ENCODE results near the gene PLEKHM3.
"Not testable (repeated sequence)": the region's sequence is repeated elsewhere in the genome, so short reads cannot be mapped to it uniquely, and the experiment has no call there.

PLEKHM3 gene

GRCh38 chr2:207967121-207967520, 58.2 kb downstream of the PLEKHM3 start:
- DNase-seq = no peak
- in situ Hi-C loops (cut with MboI; ENCODE audit: low pct_unique_long_range_greater_than_20kb, low sequenced_read_pairs) = no loop called here

DNA sequence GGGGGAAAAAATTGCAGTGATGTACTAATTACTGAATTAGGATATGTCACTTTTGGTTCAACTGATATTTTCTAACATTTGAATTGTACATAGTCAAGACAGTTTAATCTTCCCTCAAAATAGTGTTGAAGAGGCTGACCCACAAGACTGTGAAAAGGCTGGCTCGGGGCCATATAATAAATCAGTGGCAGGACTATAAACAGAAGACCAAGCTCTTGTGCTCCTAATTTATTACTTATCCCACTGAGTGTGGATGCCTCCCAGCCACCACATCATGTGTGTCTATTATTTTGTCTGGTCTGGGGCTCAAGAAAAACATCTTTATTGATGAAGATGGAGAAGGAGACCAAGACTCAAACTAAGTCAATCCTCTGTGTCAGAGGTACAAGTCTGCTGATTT, 64.4 kb downstream of the PLEKHM3 start:
- in situ Hi-C loops (cut with MboI; ENCODE audit: low pct_unique_long_range_greater_than_20kb, low sequenced_read_pairs) = no loop called here
- DNase-seq = no peak

DNA sequence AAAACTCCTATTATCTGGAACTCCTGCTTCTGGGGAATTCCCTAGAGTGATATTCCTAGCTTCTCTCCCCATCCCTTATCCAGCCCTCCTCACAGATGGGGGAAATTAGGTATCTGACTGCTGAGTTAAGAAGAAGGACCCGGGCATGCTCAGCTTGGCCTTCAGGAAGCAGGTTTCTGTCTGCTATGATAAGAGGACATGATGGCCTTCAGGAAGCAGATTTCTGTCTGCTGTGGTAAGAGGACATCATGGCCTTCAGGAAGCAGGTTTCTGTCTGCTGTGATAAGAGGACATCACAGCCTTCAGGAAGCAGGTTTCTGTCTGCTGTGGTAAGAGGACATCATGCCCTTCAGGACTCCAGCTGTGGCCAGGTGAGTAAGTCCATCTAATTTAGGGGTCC, 65.2 kb downstream of the PLEKHM3 start:
- peak; percentile 72 for DNase-seq

GRCh38 chr2:207956771-207957170, 68.6 kb downstream of the PLEKHM3 start:
- in situ Hi-C loops (cut with MboI; ENCODE audit: low pct_unique_long_range_greater_than_20kb, low sequenced_read_pairs) = no loop called here
- no peak for DNase-seq

More for the DNA sequence above, 65.2 kb downstream of the PLEKHM3 start:
- in situ Hi-C loops (cut with MboI; ENCODE audit: low pct_unique_long_range_greater_than_20kb, low sequenced_read_pairs) = no loop called here

GRCh38 chr2:207955456-207955855, 69.9 kb downstream of the PLEKHM3 start:
- no peak for DNase-seq
- in situ Hi-C loops (cut with MboI; ENCODE audit: low pct_unique_long_range_greater_than_20kb, low sequenced_read_pairs) = no loop called here

GRCh38 chr2:207953354-207953753, 72.0 kb downstream of the PLEKHM3 start:
- in situ Hi-C loops (cut with MboI; ENCODE audit: low pct_unique_long_range_greater_than_20kb, low sequenced_read_pairs) = no loop called here
- DNase-seq = no peak

- in situ Hi-C loops (cut with MboI; ENCODE audit: low pct_unique_long_range_greater_than_20kb, low sequenced_read_pairs) = no loop called here
- no peak for DNase-seq
Measured at GRCh38 chr2:207952564-207953345, 72.6 kb downstream of the PLEKHM3 start.

GRCh38 chr2:207951734-207952470, 73.4 kb downstream of the PLEKHM3 start:
- peak; percentile 27 for DNase-seq

DNA sequence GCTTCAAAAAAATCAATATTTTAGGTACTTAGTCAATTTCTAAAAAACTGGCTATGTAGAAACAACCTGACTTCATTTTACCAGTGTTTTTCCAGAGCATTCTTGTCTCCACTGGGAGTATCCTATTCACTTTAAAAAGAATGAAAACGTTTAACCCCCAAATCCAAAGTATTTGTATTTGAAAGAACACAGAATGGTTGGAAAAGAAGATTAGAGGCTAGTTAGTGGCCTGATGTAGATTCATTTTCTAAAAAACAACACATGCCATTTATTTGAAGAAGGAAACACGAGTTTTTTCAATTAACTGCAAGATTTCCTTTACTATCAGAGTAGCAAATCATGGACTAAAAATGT, 74.6 kb downstream of the PLEKHM3 start:
- no peak for DNase-seq

More at GRCh38 chr2:207951734-207952470, 73.4 kb downstream of the PLEKHM3 start:
- in situ Hi-C loops (cut with MboI; ENCODE audit: low pct_unique_long_range_greater_than_20kb, low sequenced_read_pairs) = no loop called here

DNA sequence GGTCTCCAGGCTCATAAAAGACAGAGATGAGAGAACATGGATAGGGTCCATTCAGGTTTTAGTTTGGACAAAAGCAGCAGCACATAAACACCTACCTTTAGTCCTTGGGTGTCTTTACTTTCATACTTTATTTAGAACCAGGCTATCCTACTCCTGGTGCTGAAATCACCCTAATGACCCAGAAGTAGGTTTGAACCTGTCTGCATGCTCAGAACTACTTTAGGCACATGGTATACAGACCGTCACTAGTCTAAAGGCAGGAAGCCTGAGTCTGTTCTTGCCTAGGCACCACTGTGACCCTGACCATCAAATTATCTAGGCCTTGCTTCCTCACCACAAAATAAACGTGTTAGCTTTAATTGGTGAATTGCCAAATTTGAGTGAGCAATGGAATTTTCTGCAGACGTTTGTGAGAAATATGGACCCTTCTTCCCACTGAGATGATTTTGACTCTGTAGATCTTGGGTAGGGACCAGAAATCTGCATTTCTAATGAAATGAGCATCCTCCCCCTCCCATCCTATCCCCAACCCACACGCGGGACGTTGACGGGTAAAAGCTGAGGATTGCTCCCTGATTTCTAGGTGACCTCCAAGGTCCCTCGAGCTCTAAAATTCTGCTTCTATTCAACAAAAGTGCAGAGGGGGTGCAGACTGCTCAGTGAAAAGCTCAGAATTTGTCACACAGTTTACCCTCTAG, 75.1 kb downstream of the PLEKHM3 start:
- in situ Hi-C loops (cut with MboI; ENCODE audit: low pct_unique_long_range_greater_than_20kb, low sequenced_read_pairs) = no loop called here
- DNase-seq = no peak

More for the DNA sequence above, 74.6 kb downstream of the PLEKHM3 start:
- in situ Hi-C loops (cut with MboI; ENCODE audit: low pct_unique_long_range_greater_than_20kb, low sequenced_read_pairs) = no loop called here

DNA sequence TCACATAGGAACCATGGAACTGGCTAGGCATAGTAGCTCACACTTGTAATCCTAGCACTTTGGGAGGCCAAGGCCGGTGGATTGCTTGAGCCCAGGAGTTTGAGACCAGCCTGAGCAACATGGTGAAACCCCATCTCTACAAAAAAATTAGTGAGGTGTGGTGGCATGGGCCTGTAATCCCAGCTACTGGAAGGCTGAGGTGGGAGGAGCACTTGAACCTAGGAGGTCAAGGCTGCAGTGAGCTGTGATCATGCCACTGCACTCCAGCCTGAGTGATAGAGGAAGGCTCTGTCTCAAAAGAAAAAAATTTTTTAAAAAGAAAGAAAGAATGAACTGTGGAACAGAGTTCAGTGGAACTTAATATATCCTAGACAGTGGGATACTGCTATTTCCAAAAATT, 76.1 kb downstream of the PLEKHM3 start:
- DNase-seq; in situ Hi-C loops (cut with MboI; ENCODE audit: low pct_unique_long_range_greater_than_20kb, low sequenced_read_pairs): not testable (repeated sequence)

- DNase-seq = no peak
- in situ Hi-C loops (cut with MboI; ENCODE audit: low pct_unique_long_range_greater_than_20kb, low sequenced_read_pairs) = no loop called here
Measured at GRCh38 chr2:207944979-207945600, 80.2 kb downstream of the PLEKHM3 start.

GRCh38 chr2:207944334-207944733, 81.0 kb downstream of the PLEKHM3 start:
- no peak for DNase-seq
- in situ Hi-C loops (cut with MboI; ENCODE audit: low pct_unique_long_range_greater_than_20kb, low sequenced_read_pairs) = no loop called here

- in situ Hi-C loops (cut with MboI; ENCODE audit: low pct_unique_long_range_greater_than_20kb, low sequenced_read_pairs) = no loop called here
- no peak for DNase-seq
Measured at GRCh38 chr2:207939342-207940108, 85.8 kb downstream of the PLEKHM3 start.

- no peak for DNase-seq
- in situ Hi-C loops (cut with MboI; ENCODE audit: low pct_unique_long_range_greater_than_20kb, low sequenced_read_pairs) = no loop called here
Measured at GRCh38 chr2:207938886-207939285, 86.4 kb downstream of the PLEKHM3 start.

DNA sequence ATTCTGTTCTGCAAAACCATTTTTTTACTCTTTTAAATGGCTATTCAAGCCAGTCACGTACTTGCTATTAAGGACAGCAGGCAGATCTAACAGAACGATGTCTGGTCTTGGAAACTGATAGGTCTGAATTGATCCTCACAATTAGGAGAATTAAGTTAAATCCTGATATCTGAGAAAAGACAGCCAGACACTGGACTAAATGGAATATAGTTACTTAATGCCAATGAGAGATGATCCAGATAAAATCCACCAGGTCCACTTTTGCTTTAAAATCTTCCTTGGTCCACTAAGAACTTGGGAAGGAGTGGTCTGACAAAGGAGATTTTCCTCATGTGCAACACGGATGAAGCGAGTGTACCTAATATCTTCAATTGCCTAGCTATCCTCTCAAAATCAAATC, 86.9 kb downstream of the PLEKHM3 start:
- no peak for DNase-seq
- in situ Hi-C loops (cut with MboI; ENCODE audit: low pct_unique_long_range_greater_than_20kb, low sequenced_read_pairs) = no loop called here

DNA sequence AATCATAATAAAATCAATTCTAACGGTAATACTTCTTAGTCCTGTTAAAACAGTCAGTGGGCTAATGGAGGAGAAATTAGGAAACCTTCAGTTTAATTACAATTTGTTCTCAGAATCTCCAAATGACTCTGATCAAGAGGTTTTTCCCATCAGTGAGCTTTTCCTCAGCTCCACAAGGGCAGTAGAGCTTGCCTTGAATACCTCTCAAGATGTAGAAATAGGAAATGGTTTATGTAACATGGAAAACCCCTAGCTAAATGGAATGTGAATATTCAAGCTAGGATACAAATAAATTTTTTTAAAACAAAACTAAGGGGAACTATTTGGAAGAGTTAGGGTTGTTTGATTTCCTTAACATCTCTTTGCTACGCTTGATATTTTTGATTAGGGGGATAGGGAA, 87.5 kb downstream of the PLEKHM3 start:
- in situ Hi-C loops (cut with MboI; ENCODE audit: low pct_unique_long_range_greater_than_20kb, low sequenced_read_pairs) = no loop called here
- DNase-seq = no peak

DNA sequence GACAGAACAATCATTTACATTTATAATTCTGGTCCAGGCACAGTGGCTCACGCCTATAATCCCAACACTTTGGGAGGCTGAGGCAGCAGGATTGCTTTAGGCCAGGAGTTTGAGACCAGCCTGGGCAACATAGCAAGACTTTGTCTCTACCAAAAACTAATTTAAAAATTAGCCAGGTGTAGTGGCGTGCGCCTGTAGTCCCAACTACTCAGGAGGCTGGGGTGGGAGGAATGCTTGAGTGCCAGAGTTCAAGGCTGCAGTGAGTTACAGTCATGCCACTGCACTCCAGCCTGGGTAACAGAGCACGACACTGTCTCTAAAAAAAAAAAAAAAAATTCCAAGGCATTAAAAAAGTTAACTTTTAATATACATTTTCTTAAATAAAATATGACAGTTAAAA, 88.1 kb downstream of the PLEKHM3 start:
- DNase-seq = no peak
- in situ Hi-C loops (cut with MboI; ENCODE audit: low pct_unique_long_range_greater_than_20kb, low sequenced_read_pairs) = no loop called here

DNA sequence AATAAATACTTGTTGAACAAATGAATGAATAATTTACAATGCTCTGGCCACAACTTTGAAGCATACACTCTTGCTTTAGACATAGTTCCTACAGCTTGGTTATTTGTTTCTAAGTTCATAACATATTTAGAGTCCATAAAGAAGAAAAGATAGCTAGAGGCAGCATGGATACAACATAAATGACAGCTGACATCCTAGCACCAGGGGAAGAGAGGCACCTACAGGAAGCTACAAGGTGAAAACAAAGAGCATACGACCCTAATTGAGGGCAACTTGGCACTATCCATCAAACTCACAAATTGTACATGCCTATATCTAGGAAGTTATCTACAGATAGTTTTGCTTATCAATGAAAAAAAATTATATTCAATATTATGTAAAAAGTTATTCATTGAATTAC, 88.9 kb downstream of the PLEKHM3 start:
- no peak for DNase-seq
- in situ Hi-C loops (cut with MboI; ENCODE audit: low pct_unique_long_range_greater_than_20kb, low sequenced_read_pairs) = no loop called here

Measured in KBM-7 (cell line).